Stimulated activated CD4-positive, alpha-beta T cell treated with anti-CD3 and anti-CD28 coated beads, Interleukin-2, amount 100 ng/mL, for 24 hours (primary cell): Measurements from ENCODE around the gene SPOPL.
"Not testable (repeated sequence)": the region's sequence is repeated elsewhere in the genome, so short reads cannot be mapped to it uniquely, and the experiment has no call there.

Experiments used
- DNase-seq, 2 donors: peaks; one replicate each; pipeline ENCODE4 v3.0.0-alpha.2; 2020

SPOPL gene

GRCh38 chr2:138495384-138495783 is 6.2 kb upstream of the SPOPL start:
- DNase-seq: no peak

DNA sequence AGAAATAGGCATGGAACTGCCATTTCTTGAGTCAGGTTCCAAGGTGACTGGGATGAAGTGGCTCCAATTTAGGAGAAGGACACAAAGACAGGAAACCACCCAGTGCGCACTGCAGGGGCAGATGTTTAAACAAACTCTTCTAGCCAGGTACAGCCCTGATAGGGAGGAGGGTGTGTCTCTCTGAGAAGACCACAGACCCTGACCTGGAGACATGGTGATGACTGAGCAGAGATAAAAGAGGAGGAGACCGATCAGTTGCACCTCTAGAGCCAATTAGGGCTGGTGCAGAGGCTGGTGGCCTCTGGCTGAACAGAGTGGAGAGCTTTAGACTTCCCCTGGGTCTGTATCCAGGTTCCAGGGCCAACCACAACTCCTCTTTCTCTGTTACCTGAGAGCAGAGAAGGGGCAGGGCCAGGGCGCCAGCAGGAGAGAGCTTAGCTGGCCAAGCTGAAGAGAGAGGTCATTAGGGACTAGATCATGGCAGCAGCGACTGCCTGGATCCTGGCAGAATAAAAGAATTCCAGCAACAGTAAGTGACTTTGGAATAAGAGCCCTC is 5.4 kb upstream of the SPOPL start:
- no peak for DNase-seq

- no peak for DNase-seq
Observed at GRCh38 chr2:138497294-138497693, 4.3 kb upstream of the SPOPL start.

- no peak for DNase-seq
Observed at GRCh38 chr2:138499684-138500083, 1.9 kb upstream of the SPOPL start.

- no peak for DNase-seq
Observed at GRCh38 chr2:138500592-138501424, 762 bp upstream of the SPOPL start.

DNA sequence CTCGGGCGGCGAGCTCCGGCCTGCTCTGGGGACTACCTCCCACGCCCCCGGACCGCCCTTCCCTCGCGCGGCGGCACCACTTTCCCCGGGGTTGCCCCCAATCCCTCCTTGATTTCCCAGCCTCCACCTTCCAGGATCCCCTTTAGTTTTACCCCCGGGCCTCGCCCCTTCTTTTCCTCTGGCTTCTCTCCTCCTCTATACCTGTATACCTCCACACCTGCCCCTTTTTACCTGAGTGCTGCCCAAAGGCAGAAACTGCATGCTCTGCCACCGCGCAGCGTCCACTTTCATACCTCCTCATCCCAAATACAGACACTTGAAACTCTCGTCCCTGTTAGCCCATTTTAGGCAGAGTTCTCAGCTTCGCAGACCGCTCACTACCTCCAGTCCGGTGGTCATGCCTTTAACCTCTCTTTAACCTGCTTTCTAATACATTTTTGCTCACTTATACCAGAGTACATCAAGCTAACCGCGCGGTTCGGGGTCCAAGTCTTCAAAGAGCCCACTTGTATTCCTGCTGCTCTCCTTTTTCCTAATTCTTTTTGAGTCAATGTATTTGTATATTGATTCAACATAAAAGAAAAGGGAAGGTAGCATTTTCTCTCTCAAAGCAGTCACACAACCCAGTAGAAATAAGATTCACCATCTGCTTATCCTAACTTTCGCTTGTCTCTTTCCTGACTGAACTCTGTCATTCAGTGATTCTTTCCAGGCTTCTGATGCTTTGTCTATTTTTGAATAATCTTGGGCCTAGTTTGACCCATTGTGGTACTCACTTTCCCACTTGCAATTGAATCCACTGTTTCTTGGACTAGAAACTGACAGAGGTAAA is 901 bp downstream of the SPOPL start:
- peak in 1 of 2 donors; percentile 21 for DNase-seq

DNA sequence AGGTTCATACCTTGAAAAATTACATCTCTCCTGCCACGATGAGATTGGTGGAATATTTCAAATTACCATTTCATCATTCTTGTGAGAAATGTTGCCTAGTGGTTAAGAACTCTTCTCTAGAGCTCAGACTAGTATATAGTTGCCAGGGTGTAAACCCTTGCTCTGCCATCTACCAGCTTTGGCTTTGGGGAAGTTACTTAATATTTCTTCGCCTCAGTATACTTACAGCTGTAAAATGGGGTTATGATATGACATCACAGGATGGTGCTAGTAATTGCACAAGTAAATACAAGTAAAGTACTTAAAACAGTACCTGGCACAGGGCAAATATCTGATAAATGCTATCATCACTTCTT is 1.5 kb downstream of the SPOPL start:
- DNase-seq: no peak

GRCh38 chr2:138503652-138504051 is 2.1 kb downstream of the SPOPL start:
- DNase-seq: no peak

- no peak for DNase-seq
Observed at GRCh38 chr2:138504092-138504491, 2.5 kb downstream of the SPOPL start.

DNA sequence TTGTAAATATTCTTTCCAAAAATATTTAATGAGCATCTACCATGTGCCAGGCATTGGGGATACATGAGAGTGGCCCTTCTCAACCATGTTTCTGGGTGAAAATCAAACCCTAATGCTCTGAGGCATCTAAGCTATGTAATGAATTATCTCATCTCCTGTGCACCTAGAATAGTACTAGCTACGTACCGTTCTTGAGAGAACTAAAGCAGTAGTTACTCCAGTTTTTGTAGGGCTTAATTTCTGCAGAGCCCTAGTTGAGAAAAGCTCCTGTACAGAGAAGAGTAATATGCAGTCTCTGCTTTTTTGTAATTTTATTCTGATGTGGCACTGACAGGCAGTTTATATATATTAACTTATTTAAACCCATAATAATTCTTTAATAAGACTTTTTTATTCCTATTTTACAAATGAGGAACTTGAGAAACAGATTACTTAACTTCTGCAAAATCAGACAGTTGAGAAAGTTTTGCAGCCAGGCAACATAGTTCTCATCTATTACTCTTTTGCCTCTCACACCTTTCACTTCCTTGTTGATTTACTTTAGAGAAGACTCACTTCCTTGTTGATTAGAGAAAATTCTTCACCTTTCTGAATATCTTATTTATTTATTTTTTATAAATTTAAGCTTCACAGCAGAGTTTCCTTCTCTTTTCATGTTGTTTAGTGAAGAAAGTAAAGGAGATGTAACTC is 3.1 kb downstream of the SPOPL start:
- no peak for DNase-seq

DNA sequence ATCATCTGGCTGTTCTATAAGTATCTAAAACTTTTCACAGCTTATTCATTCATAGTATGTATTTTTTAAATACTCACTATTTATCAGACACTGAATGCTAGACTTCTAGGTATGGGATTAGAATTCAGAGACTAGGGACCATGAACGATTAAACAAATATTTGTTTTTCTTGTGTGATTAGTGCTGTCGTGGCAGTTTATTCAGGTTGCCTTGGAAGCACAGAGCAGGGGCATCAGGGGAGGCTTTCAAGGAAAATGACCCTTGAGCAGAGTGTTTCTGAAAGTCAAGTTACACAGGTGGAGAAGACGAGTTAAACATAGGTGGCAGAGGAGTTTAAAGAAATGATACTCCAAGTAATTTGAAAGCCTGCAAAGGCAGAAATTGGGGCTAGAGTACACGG is 5.7 kb downstream of the SPOPL start:
- DNase-seq: no peak

- DNase-seq: no peak
Observed at GRCh38 chr2:138510319-138510718, 8.7 kb downstream of the SPOPL start.

- no peak for DNase-seq
Observed at GRCh38 chr2:138512672-138513071, 11.1 kb downstream of the SPOPL start.

DNA sequence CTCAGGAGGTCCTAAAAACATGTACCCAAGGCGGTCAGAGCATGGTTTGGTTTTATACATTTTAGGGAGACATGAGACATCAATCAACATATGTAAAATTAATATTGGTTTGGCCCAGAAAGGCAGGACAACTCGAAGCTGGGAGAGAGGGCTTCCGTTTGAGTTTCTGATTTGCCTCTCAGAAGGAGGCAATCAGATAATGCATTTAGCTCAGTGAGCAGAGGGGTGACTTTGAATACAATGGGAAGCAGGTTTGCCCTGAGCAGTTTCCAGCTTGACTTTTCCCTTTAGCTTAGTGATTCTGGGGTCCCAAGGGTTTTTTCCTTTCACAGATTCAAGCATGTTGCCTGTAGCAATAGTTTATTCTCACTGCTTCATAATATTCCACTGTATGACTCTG is 12.6 kb downstream of the SPOPL start:
- no peak for DNase-seq

- DNase-seq: no peak
Observed at GRCh38 chr2:138515092-138515491, 13.5 kb downstream of the SPOPL start.

- no peak for DNase-seq
Observed at GRCh38 chr2:138516030-138516704, 14.6 kb downstream of the SPOPL start.

- DNase-seq: no peak
Observed at GRCh38 chr2:138518860-138519259, 17.3 kb downstream of the SPOPL start.

- DNase-seq: no peak
Observed at GRCh38 chr2:138521821-138522220, 20.3 kb downstream of the SPOPL start.

DNA sequence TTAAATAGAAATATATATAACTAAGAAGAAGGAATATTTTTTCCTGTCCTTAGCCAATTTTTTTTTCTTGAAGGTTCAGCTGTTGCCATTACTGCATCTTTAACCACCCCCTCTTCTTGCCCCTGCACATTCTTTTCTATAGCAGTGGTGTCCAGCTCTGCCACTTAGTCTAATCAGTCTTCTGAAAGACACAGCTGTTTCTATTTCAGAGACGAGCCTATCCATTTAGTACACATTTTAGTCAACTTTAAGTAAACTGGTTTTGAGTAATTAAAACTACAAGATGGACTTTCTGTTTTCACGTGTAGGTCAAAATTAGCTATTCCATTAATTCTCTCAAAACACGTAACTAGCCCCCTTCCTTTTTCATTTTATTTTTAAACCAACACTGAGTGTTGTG is 21.0 kb downstream of the SPOPL start:
- no peak for DNase-seq

- DNase-seq: not testable (repeated sequence)
Observed at GRCh38 chr2:138523018-138523672, 21.6 kb downstream of the SPOPL start.

GRCh38 chr2:138523673-138524042 is 22.1 kb downstream of the SPOPL start:
- not testable (repeated sequence) for DNase-seq

DNA sequence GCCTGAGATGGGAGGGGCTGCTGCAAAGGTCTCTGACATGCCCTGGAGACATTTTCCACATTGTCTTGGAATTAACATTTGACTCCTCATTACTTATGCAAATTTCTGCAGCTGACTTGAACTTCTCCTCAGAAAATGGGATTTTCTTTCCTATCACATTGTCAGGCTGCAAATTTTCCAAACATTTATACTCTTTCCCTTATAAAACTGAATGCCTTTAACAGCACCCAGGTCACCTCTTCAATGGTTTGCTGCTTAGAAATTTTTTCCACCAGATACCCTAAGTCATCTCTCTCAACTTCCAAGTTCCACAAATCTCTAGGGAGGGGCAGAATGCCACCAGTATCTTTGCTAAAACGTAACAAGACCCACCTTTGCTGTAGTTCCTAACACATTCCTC is 22.8 kb downstream of the SPOPL start:
- not testable (repeated sequence) for DNase-seq
